Astrocyte of the cerebellum (primary cell): ENCODE measurements around the gene WLS.

ENCODE experiments used
- DNase-seq: peaks from one replicate; pipeline ENCODE4 v3.0.0-alpha.2; 2011; ENCODE audit warnings: low read depth
- H3K4me3 ChIP-seq: 2 replicates; pipeline ENCODE4 v1.5.1; 2011; ENCODE audit warnings: mild to moderate bottlenecking, low read depth, low read length, moderate library complexity
- CTCF ChIP-seq: IDR thresholded peaks from 2 replicates; pipeline ENCODE4 v1.5.1; 2012; ENCODE audit warnings: low read length, low read depth, moderate library complexity, mild to moderate bottlenecking; ENCODE audit errors: missing control alignments
- in situ Hi-C: cut with HindIII; loops from 2 replicates; pipeline ENCODE4 v1.10.0; 2017; ENCODE audit warnings: low sequenced_read_pairs

WLS gene

DNA sequence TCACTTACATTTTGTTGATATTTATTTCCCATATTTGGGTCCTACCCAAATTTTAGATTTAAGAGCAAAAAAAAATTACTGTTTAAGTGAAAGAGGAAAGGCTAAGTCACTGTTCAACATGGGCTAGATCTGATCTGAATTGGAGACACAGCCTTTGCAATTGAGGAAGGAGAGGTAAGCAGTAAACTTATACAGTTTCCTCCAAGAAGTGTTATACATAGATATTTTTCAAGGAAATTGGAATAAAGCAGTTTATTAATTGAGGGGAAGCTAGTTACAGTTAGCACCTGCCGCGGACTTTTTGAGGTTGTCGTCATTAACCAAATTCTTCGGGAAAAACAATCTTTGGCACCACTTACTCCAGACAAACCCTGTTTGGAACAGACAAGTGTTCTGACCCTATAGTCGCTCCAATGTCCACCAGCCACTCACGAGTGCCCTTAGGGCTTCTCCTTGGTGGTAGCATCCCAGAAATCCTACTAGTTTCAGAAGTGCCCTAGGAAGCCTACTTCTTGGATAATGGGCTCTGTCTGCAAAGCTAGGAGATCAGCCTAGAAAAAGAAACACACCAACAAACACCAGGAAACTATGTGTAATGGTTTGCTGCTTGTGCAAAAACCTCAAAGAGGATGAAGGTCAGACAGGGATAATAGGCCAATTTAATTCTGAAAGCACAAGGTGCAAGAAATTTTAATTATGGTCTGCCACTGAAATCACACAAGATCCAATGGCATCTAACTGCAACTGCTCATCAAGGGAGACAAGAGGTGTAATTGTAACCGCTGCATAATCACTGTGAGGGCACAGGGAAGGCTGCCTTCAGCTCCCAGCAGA lies 2.5 kb downstream of the WLS start:
- peak overlapping the region; percentile 86 for H3K4me3 ChIP-seq
- DNase-seq = no peak
- TF ChIP-seq CTCF = no peak
- in situ Hi-C loops = no loop called here

GRCh38 chr1:68228851-68229250 lies 3.5 kb downstream of the WLS start:
- H3K4me3 ChIP-seq = no peak overlapping the region
- in situ Hi-C loops = no loop called here
- no peak for DNase-seq
- TF ChIP-seq CTCF = no peak

- TF ChIP-seq CTCF = no peak
- no peak for DNase-seq
- no peak overlapping the region for H3K4me3 ChIP-seq
- in situ Hi-C loops = no loop called here
Measured at GRCh38 chr1:68227598-68227997, 4.7 kb downstream of the WLS start.

DNA sequence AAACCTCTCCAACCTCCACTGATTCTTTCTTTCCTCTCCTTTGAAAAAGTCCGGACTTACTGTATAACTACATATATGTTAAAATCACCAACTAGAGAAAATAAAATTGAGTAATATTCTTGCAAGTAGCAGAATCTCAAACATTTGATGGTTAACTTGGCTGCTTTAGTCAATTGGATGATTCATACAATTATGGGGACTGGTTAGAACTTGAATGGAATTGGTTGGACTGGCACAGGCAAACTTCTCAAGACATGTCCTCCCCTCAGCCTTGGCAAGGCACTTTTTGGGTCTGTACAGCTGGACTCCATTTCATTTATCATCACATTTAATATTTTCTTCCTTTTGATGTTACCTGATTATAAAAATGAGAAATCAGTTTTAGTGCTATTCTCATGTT lies 6.5 kb downstream of the WLS start:
- in situ Hi-C loops = no loop called here
- no peak for TF ChIP-seq CTCF
- no peak for DNase-seq
- no peak overlapping the region for H3K4me3 ChIP-seq

DNA sequence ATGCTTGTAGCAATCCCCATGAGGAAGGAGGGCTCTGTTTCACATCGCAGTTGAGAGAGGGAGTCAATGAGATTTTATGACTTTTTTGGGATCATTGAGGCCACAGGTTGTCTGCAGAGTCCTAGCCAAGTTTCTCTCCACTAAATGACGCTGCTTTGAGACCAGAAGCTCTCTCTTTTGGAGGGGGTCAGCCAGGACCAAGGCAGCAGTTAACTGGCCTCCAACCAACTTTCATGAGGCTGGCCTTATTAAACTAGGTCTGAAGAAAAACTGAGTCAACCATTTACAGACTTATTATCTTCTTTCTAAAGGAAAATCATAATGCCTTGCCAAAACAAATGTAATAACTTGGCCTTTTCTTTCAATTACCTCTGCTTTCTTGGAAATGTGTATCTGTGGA lies 8.6 kb downstream of the WLS start:
- DNase-seq = no peak
- H3K4me3 ChIP-seq = no peak overlapping the region
- no peak for TF ChIP-seq CTCF
- in situ Hi-C loops = loop anchor here (5.0 kb wide), 1 partner anchor 79 kb away; no protein-coding TSS in a partner anchor

DNA sequence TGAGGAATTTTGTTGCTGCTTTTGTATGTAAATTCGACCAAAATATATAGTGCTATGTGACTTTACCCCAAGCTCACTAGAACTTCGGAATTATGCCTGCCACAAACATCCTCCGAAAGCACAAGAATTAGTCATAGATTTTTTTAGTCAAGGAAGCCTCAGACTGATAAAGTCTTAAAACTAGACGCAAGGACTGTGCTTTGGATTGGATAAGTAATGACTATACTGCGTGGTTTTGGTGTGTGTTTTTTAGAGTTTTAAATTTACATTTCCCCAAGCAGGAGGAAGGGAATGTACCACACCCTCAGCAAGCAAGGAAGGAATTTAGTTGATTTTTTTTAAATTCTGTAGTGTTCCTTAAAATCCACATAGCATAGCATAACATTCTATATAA lies 10.3 kb downstream of the WLS start:
- TF ChIP-seq CTCF = no peak
- no peak for DNase-seq
- H3K4me3 ChIP-seq = no peak overlapping the region
- in situ Hi-C loops = loop anchor here (5.0 kb wide), 1 partner anchor 80 kb away; no protein-coding TSS in a partner anchor
